HEK293 (cell line): ENCODE results near the gene CDX1.

Experiments used
- CTCF ChIA-PET: fragments of 350-600 bp; formaldehyde crosslinking; extraction: SDS; loops from one replicate; lab custom pipeline; 2021; ENCODE audit warnings: antibody characterized with exemption; lab: Yijun Ruan, JAX
- POLR2A ChIA-PET: fragments of 300-600 bp; formaldehyde crosslinking; extraction: SDS; loops from one replicate; lab custom pipeline; 2020; ENCODE audit warnings: antibody characterized with exemption, inconsistent platforms; lab: Yijun Ruan, JAX
- H3K27ac ChIP-seq: fragments of 200-500 bp; sonication (Bioruptor generic); 2 replicates; pipeline ENCODE4 v1.5.1; 2014; ENCODE audit warnings: low read depth, low read length, control low read depth, inconsistent platforms; ENCODE audit errors: extremely low read depth
- H3K36me3 ChIP-seq, 2 experiments: fragments of 200-500 bp in 1 of 2; sonication (Bioruptor generic) in 1 of 2; 1 replicate in 1 of 2; 2 replicates in 1 of 2; pipeline ENCODE4 v1.5.1; 2014 to 2017; ENCODE audit warnings: inconsistent platforms in 2 of 2, low read length in 2 of 2; ENCODE audit not compliant: control insufficient read depth in 2 of 2, insufficient read depth in 1 of 2
- H3K4me1 ChIP-seq: fragments of 200-500 bp; sonication (Bioruptor generic); 2 replicates; pipeline ENCODE4 v1.5.1; 2014; ENCODE audit warnings: mild to moderate bottlenecking, low read length, inconsistent platforms; ENCODE audit not compliant: control insufficient read depth, insufficient read depth
- H3K4me3 ChIP-seq: 2 replicates; pipeline ENCODE4 v1.5.1; 2011; ENCODE audit warnings: low read depth, mild to moderate bottlenecking, control low read depth, low read length, moderate library complexity
- H3K9me3 ChIP-seq: fragments of 200-500 bp; sonication (Bioruptor generic); 2 replicates; pipeline ENCODE4 v1.5.1; 2014; ENCODE audit warnings: low read depth, low read length, inconsistent platforms; ENCODE audit not compliant: control insufficient read depth, insufficient read depth
- GLI2 ChIP-seq: fragments of 450-650 bp; formaldehyde crosslinking; IDR thresholded peaks from 2 replicates; pipeline ENCODE4; 2017; ENCODE audit warnings: missing biosample characterization, missing genetic modification characterization, low read depth, borderline replicate concordance
- GLIS1 ChIP-seq: fragments of 450-650 bp; formaldehyde crosslinking; IDR thresholded peaks from 2 replicates; pipeline ENCODE4 v1.5.1; 2016; ENCODE audit warnings: missing biosample characterization, missing genetic modification characterization
- HOXA7 ChIP-seq: sonication (generic); formaldehyde crosslinking; IDR thresholded peaks from 2 replicates; pipeline ENCODE4 v1.8.1; 2022; ENCODE audit warnings: missing genetic modification reagents, borderline replicate concordance
- HOXC10 ChIP-seq: sonication (generic); formaldehyde crosslinking; IDR thresholded peaks from 2 replicates; pipeline ENCODE4 v1.8.1; 2023; ENCODE audit warnings: mild to moderate bottlenecking, missing genetic modification reagents
- IKZF3 ChIP-seq: fragments of 450-650 bp; IDR thresholded peaks from 2 replicates; pipeline ENCODE4 v1.5.0; 2018; ENCODE audit warnings: missing biosample characterization, mild to moderate bottlenecking, missing genetic modification characterization, moderate library complexity
- PRDM10 ChIP-seq: fragments of 450-650 bp; formaldehyde crosslinking; IDR thresholded peaks from 2 replicates; pipeline ENCODE4 v1.5.1; 2016; ENCODE audit warnings: missing biosample characterization, missing genetic modification characterization
- PRDM4 ChIP-seq: fragments of 450-650 bp; formaldehyde crosslinking; IDR thresholded peaks from 2 replicates; pipeline ENCODE4 v1.5.1; 2017; ENCODE audit warnings: missing biosample characterization, missing genetic modification characterization
- PRDM6 ChIP-seq: fragments of 450-650 bp; formaldehyde crosslinking; IDR thresholded peaks from 2 replicates; pipeline ENCODE4 v1.5.1; 2017; ENCODE audit warnings: missing biosample characterization, missing genetic modification characterization
- SP7 ChIP-seq: fragments of 450-650 bp; formaldehyde crosslinking; IDR thresholded peaks from 2 replicates; pipeline ENCODE4 v1.5.1; 2016; ENCODE audit warnings: missing biosample characterization, missing genetic modification characterization
- ZBTB17 ChIP-seq: fragments of 450-650 bp; formaldehyde crosslinking; IDR thresholded peaks from 2 replicates; pipeline ENCODE4 v1.5.1; 2016; ENCODE audit warnings: missing biosample characterization, missing genetic modification characterization
- ZBTB7A ChIP-seq: fragments of 450-650 bp; formaldehyde crosslinking; IDR thresholded peaks from 2 replicates; pipeline ENCODE4 v1.5.1; 2016; ENCODE audit warnings: low read depth, missing biosample characterization, missing genetic modification characterization
- ZNF140 ChIP-seq: fragments of 450-650 bp; formaldehyde crosslinking; IDR thresholded peaks from 2 replicates; pipeline ENCODE4 v1.5.1; 2016; ENCODE audit warnings: missing biosample characterization, missing genetic modification characterization
- ZNF366 ChIP-seq: fragments of 450-650 bp; formaldehyde crosslinking; conservative IDR thresholded peaks from 2 replicates; pipeline ENCODE4 v1.5.1; 2016; ENCODE audit warnings: missing biosample characterization, missing genetic modification characterization
- ZNF416 ChIP-seq: fragments of 450-650 bp; formaldehyde crosslinking; IDR thresholded peaks from 2 replicates; pipeline ENCODE4 v1.5.1; 2016; ENCODE audit warnings: missing biosample characterization, missing genetic modification characterization
- ZNF571 ChIP-seq: fragments of 450-650 bp; formaldehyde crosslinking; IDR thresholded peaks from 2 replicates; pipeline ENCODE4 v1.5.0; 2017; ENCODE audit warnings: missing biosample characterization, missing genetic modification characterization
- ZNF624 ChIP-seq: fragments of 450-650 bp; formaldehyde crosslinking; IDR thresholded peaks from 2 replicates; pipeline ENCODE4 v1.5.1; 2017; ENCODE audit warnings: missing biosample characterization, missing genetic modification characterization
- ZNF626 ChIP-seq: fragments of 450-650 bp; sonication (Bioruptor Pico); formaldehyde crosslinking; IDR thresholded peaks from 2 replicates; pipeline ENCODE4 v1.5.1; 2018; ENCODE audit warnings: missing biosample characterization, missing genetic modification characterization, inconsistent platforms
- ZNF843 ChIP-seq: fragments of 450-650 bp; formaldehyde crosslinking; IDR thresholded peaks from 2 replicates; pipeline ENCODE4 v1.5.1; 2016; ENCODE audit warnings: missing biosample characterization, missing genetic modification characterization

CDX1 gene

GRCh38 chr5:150163547-150164059 is 3.0 kb upstream of the CDX1 start (continued):
- TF ChIP-seq PRDM10 (tag by site-specific recombination) (peak; percentile 78), ZNF843 (tag by site-specific recombination) (no peak), ZNF416 (tag by site-specific recombination) (no peak), ZNF571 (tag by site-specific recombination) (no peak), ZNF366 (tag by site-specific recombination) (no peak), ZBTB7A (tag by site-specific recombination) (no peak), HOXA7 (CRISPR knock-in tag) (no peak), SP7 (tag by site-specific recombination) (peak; percentile 66)

- H3K9me3 ChIP-seq = no peaks in the 10 kb centered on the region
- no peak overlapping the region for H3K27ac ChIP-seq
- H3K36me3 ChIP-seq = no peaks in the 10 kb centered on the region
- no peaks in the 10 kb centered on the region for H3K4me1 ChIP-seq
- POLR2A ChIA-PET = no interaction called here
- H3K4me3 ChIP-seq = no peak overlapping the region
- TF ChIP-seq ZBTB17 (tag by site-specific recombination) (peak; percentile 40; the same call in 1 of the 2 replicates), PRDM6 (tag by site-specific recombination) (no peak)
- CTCF ChIA-PET = interaction anchor here (0.7 to 1.6 kb wide), 3 partner anchors 54 to 138 kb away, joined by 3 to 10 read pairs (median 4); no protein-coding TSS in a partner anchor
Measured at GRCh38 chr5:150164211-150164980, 2.2 kb upstream of the CDX1 start.

- Histone ChIP-seq H3K9me3 (no peaks in the 10 kb centered on the region), H3K36me3 (no peaks in the 10 kb centered on the region), H3K4me1 (no peaks in the 10 kb centered on the region), H3K4me3 (no peak overlapping the region), H3K27ac (no peak overlapping the region)
- CTCF ChIA-PET = interaction anchor here (0.7 to 0.8 kb wide), 2 partner anchors 52 to 176 kb away, joined by 3 read pairs; no protein-coding TSS in a partner anchor
- TF ChIP-seq ZNF624 (no peak), ZNF140 (tag by site-specific recombination) (no peak), GLIS1 (no peak), HOXC10 (CRISPR knock-in tag) (no peak), IKZF3 (no peak), PRDM4 (tag by site-specific recombination) (no peak), GLI2 (tag by site-specific recombination) (no peak), ZNF626 (tag by site-specific recombination) (no peak), ZBTB17 (tag by site-specific recombination) (no peak)
- POLR2A ChIA-PET = no interaction called here
Measured at GRCh38 chr5:150166037-150166649, 435 bp upstream of the CDX1 start.
